ENCODE data around the gene CAMK2D. TPM values are rescaled to one million over a fixed set of nuclear protein-coding genes. Genes with fewer than 3 reads are reported as not detected.

Gene CAMK2D
- total RNA-seq, 1 experiment from 2014 or later, result 29.5 TPM

- TF ChIP-seq CTCF (IDR thresholded peaks at IDR 0.05) (no peak), TCF7L2 (IDR thresholded peaks at IDR 0.05; ENCODE audit: low read depth, low read length) (no peak), REST (IDR thresholded peaks at IDR 0.05; ENCODE audit: insufficient read depth in 1 of 2, low read depth in 2 of 2, low read length in 1 of 2) (no peak), SIN3A (IDR thresholded peaks at IDR 0.05; ENCODE audit: borderline replicate concordance, insufficient read depth, low read depth, low read length) (no peak), POLR2AphosphoS5 (IDR thresholded peaks at IDR 0.05; ENCODE audit: low read depth, low read length) (no peak)
- in situ Hi-C loops (cut with HindIII; ENCODE audit: low pct_unique_long_range_greater_than_20kb, low sequenced_read_pairs), result no loop called here
- Histone ChIP-seq H3K27ac (ENCODE audit: low read length) (no peak overlapping the region), H3K36me3 (ENCODE audit: control insufficient read depth, insufficient read depth, low read length) (no peaks in the 10 kb centered on the region), H3K4me3 (ENCODE audit: low read depth in 2 of 2, low read length in 2 of 2) (no peak overlapping the region), H3K4me1 (ENCODE audit: control insufficient read depth, insufficient read depth, low read length) (peaks cover 17% of the 10 kb centered on the region), H3K27me3 (ENCODE audit: control insufficient read depth, insufficient read depth, low read length) (no peaks in the 10 kb centered on the region), H3K9me3 (ENCODE audit: control insufficient read depth, insufficient read depth, low read depth, low read length) (peaks cover 5% of the 10 kb centered on the region; the same call in 1 of the 2 replicates)
- ChIA-PET POLR2A (no interaction called here), CTCF (no interaction called here)
- intact Hi-C loops (cut with micrococcal nuclease; ENCODE audit: unreplicated experiment), result no loop called here
- no TSS peak for BruUV-seq (replicated peaks)
- ATAC-seq (no peak), DNase-seq (ENCODE audit: low read depth, low spot score) (no peak)
Measured at GRCh38 chr4:113472864-113473263, 288.7 kb downstream of the CAMK2D start.

DNA sequence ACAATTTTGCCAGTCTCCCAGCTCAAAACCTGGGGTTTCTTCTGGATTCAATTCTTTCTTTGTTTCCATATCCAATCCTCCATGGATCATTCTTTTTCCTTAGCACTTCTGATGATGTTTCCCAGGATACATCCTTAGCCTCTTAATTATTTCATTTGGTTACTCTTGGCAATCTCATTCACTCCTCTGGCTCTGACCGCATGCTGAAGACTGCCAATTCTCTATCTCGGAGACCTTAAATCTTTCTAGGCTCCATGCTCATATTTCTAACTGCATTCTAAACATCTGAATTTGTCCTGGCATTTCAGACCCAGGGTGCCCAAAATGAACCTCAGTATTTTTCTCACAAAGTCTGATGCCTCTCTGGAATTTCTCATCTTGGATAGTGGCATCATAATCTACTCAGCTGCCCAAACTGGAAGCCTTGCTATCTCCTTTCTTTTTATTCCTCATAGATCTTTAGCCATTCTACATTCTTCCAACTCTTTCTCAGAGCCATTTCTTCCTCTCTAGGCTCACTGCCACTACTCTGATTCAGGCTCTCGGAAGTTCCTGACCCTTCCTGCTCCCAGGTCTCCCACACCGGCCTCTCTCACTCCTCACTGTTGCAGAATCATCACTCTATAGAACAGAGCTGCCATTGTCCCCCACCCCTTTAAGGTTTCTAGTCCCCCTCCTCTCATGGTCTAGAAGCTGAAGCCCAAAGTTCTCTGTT lies 290.2 kb downstream of the CAMK2D start:
- in situ Hi-C loops (cut with HindIII; ENCODE audit: low pct_unique_long_range_greater_than_20kb, low sequenced_read_pairs), result no loop called here
- no peaks in the 10 kb centered on the region for H3K9me3 ChIP-seq (ENCODE audit: control insufficient read depth, insufficient read depth, low read depth, low read length)
- no peaks in the 10 kb centered on the region for H3K36me3 ChIP-seq (ENCODE audit: control insufficient read depth, insufficient read depth, low read length)
- intact Hi-C loops (cut with micrococcal nuclease; ENCODE audit: unreplicated experiment), result no loop called here
- TF ChIP-seq SIN3A (IDR thresholded peaks at IDR 0.05; ENCODE audit: borderline replicate concordance, insufficient read depth, low read depth, low read length), result no peak
- no peak for TF ChIP-seq POLR2AphosphoS5 (IDR thresholded peaks at IDR 0.05; ENCODE audit: low read depth, low read length)
- TF ChIP-seq CTCF (IDR thresholded peaks at IDR 0.05), result no peak
- no peak for TF ChIP-seq TCF7L2 (IDR thresholded peaks at IDR 0.05; ENCODE audit: low read depth, low read length)
- no peak for TF ChIP-seq REST (IDR thresholded peaks at IDR 0.05; ENCODE audit: insufficient read depth in 1 of 2, low read depth in 2 of 2, low read length in 1 of 2)
- ATAC-seq, result no peak
- CTCF ChIA-PET, result interaction anchor here (0.6 kb wide), 1 partner anchor 78 kb away, joined by 3 read pairs; no protein-coding TSS in a partner anchor
- no peak for DNase-seq (ENCODE audit: low read depth, low spot score)
- BruUV-seq (replicated peaks), result no TSS peak
- H3K4me3 ChIP-seq (ENCODE audit: low read depth in 2 of 2, low read length in 2 of 2), result no peak overlapping the region
- H3K27ac ChIP-seq (ENCODE audit: low read length), result no peak overlapping the region
- POLR2A ChIA-PET, result no interaction called here
- H3K4me1 ChIP-seq (ENCODE audit: control insufficient read depth, insufficient read depth, low read length), result peaks cover 20% of the 10 kb centered on the region
- no peaks in the 10 kb centered on the region for H3K27me3 ChIP-seq (ENCODE audit: control insufficient read depth, insufficient read depth, low read length)
